ENCODE measurements around the gene GFPT1. TPM values are rescaled to one million over a fixed set of nuclear protein-coding genes. Genes with fewer than 3 reads are reported as not detected.
A peak's percentile ranks its signal among the peaks of the same experiment; 100 is the strongest.

GFPT1 gene
- total RNA-seq, 1 donor from 2014 or later = 126 TPM

DNA sequence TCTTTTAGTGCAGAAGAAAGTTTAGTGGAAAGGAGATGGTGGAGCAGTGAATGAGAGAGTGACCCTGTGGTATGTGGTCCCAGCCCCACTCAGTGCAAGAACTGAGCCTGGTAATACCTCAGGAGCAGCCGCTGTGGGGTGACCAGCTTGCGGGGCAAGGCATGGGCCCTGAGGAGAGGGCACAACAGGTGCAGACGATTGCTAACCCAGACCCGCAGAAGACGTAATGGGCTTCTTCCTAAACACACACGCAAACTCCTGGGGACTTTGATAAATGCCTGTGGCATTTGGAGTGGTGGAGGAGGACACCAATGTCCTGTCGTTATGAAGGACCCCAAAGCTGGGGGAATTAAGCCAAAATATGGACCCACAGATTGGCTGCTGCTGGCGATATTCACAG is 78.7 kb downstream of the GFPT1 start:
- Histone ChIP-seq H3K9ac (ENCODE audit: low read length) (no peak overlapping the region), H3K36me3 (ENCODE audit: insufficient read depth, low read length) (no peaks in the 10 kb centered on the region), H4K20me1 (ENCODE audit: insufficient read depth, low read length) (no peaks in the 10 kb centered on the region), H3K4me1 (ENCODE audit: insufficient read depth, low read length) (peaks cover 23% of the 10 kb centered on the region), H3K9me3 (ENCODE audit: insufficient read depth, low read depth, low read length) (no peaks in the 10 kb centered on the region), H3K27me3 (ENCODE audit: insufficient read depth, low read length) (no peaks in the 10 kb centered on the region), H2AFZ (ENCODE audit: low read depth, low read length) (no peak overlapping the region), H3K4me3 (ENCODE audit: insufficient read depth, low read depth, low read length) (no peak overlapping the region), H3K79me2 (ENCODE audit: insufficient read depth, low read length) (no peaks in the 10 kb centered on the region), H3K27ac (ENCODE audit: low read depth, low read length) (no peak overlapping the region), H3K4me2 (ENCODE audit: low read length) (no peak overlapping the region)
- Mint-ChIP-seq H3K27ac (ENCODE audit: unreplicated experiment) (no peak overlapping the region), H3K27me3 (ENCODE audit: low read depth, unreplicated experiment) (peaks cover 2% of the 10 kb centered on the region), H3K9me3 (ENCODE audit: unreplicated experiment) (peaks cover 10% of the 10 kb centered on the region), H3K4me3 (ENCODE audit: unreplicated experiment) (no peak overlapping the region), H3K4me1 (ENCODE audit: low read depth, unreplicated experiment) (peaks cover 3% of the 10 kb centered on the region), H3K36me3 (ENCODE audit: low read depth, unreplicated experiment) (peaks cover 8% of the 10 kb centered on the region)
- DNase-seq (ENCODE audit: low read depth) = no peak
- TF ChIP-seq, protein P1, sequence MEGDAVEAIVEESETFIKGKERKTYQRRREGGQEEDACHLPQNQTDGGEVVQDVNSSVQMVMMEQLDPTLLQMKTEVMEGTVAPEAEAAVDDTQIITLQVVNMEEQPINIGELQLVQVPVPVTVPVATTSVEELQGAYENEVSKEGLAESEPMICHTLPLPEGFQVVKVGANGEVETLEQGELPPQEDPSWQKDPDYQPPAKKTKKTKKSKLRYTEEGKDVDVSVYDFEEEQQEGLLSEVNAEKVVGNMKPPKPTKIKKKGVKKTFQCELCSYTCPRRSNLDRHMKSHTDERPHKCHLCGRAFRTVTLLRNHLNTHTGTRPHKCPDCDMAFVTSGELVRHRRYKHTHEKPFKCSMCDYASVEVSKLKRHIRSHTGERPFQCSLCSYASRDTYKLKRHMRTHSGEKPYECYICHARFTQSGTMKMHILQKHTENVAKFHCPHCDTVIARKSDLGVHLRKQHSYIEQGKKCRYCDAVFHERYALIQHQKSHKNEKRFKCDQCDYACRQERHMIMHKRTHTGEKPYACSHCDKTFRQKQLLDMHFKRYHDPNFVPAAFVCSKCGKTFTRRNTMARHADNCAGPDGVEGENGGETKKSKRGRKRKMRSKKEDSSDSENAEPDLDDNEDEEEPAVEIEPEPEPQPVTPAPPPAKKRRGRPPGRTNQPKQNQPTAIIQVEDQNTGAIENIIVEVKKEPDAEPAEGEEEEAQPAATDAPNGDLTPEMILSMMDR (IDR thresholded peaks at IDR 0.05; ENCODE audit: insufficient read depth, low read depth, low read length) = no peak
- TF ChIP-seq EZH2 (IDR thresholded peaks at IDR 0.05; ENCODE audit: insufficient read depth, low read length) = no peak
- FAIRE-seq = no peak

DNA sequence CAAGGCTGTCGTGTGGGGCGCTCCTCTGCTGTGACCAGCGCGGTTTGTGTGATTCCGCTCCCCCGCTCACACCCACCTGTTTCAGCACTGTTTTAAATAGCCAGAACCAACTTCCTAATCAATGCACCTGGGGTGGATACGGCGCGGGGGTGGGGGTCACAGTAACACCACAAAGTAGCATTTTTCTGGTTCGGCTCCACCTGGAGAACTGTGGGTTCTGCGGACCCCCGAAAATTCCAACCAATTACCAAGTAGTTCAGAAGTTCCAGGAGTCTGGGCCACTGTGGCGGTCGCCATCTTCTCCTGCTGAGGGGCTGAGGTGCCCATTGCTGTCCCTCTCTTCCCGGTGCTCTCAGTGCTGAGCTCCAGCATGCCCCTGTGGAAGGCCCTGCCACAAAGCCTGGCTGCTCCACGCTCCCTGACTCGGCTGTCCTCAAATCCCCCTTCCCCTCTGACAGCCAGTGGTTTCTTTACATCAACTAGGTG is 79.4 kb downstream of the GFPT1 start:
- no peak overlapping the region for H3K4me3 ChIP-seq (ENCODE audit: insufficient read depth, low read depth, low read length)
- no peak overlapping the region for H2AFZ ChIP-seq (ENCODE audit: low read depth, low read length)
- H3K9me3 ChIP-seq (ENCODE audit: insufficient read depth, low read depth, low read length) = no peaks in the 10 kb centered on the region
- Mint-ChIP-seq H3K27me3 (ENCODE audit: low read depth, unreplicated experiment) (peaks cover 2% of the 10 kb centered on the region), H3K27ac (ENCODE audit: unreplicated experiment) (peak overlapping the region; percentile 53), H3K4me3 (ENCODE audit: unreplicated experiment) (peak overlapping the region; percentile 75), H3K4me1 (ENCODE audit: low read depth, unreplicated experiment) (peaks cover 3% of the 10 kb centered on the region), H3K9me3 (ENCODE audit: unreplicated experiment) (peaks cover 5% of the 10 kb centered on the region), H3K36me3 (ENCODE audit: low read depth, unreplicated experiment) (peaks cover 3% of the 10 kb centered on the region)
- H3K36me3 ChIP-seq (ENCODE audit: insufficient read depth, low read length) = no peaks in the 10 kb centered on the region
- H4K20me1 ChIP-seq (ENCODE audit: insufficient read depth, low read length) = no peaks in the 10 kb centered on the region
- H3K79me2 ChIP-seq (ENCODE audit: insufficient read depth, low read length) = no peaks in the 10 kb centered on the region
- peak overlapping the region; percentile 97 for H3K4me2 ChIP-seq (ENCODE audit: low read length)
- H3K9ac ChIP-seq (ENCODE audit: low read length) = peak overlapping the region; percentile 84
- H3K27ac ChIP-seq (ENCODE audit: low read depth, low read length) = no peak overlapping the region
- peaks cover 23% of the 10 kb centered on the region for H3K4me1 ChIP-seq (ENCODE audit: insufficient read depth, low read length)
- FAIRE-seq (no peak), DNase-seq (ENCODE audit: low read depth) (no peak)
- TF ChIP-seq, protein P1 (IDR thresholded peaks at IDR 0.05; ENCODE audit: insufficient read depth, low read depth, low read length) = peak; percentile 61
- no peak for TF ChIP-seq EZH2 (IDR thresholded peaks at IDR 0.05; ENCODE audit: insufficient read depth, low read length)
- H3K27me3 ChIP-seq (ENCODE audit: insufficient read depth, low read length) = no peaks in the 10 kb centered on the region

DNA sequence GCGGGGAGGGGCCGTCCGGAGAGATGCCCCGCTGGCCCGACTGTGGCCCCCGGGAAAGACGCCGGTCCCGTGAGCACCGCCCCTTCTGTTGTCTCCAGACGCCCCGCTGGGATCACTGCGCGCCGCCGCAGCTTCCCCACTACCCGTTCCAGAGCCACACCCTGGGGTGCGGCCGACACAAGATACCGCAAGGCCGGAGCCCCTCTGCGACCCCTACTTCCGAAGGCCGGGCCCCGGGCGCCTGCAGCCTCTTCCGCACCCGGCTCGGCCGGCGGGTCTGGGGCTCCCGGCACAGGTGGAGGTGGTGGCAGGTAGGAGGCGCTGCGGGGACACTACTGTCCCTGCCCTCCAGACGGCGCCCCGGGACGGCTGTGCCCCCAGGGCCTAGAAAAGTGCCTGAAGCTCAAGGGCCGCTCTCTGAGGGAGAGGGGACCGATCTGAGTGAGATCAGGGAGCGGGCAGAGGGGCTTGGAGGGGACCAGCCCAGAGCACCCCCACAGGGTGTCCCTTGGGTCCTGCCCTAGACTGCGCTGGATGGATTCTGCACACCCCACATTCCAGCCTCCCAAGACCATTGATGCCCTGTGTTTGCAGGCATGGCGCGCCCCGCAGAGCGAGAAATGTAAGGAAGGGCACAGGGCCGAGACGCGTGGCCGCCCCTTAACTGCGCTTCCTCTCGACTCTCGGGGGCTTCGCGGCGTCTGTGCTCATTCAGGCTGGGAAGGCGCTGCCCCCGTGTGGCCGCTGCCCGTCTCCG is 80.0 kb downstream of the GFPT1 start:
- TF ChIP-seq, protein P1 (IDR thresholded peaks at IDR 0.05; ENCODE audit: insufficient read depth, low read depth, low read length) = no peak
- TF ChIP-seq EZH2 (IDR thresholded peaks at IDR 0.05; ENCODE audit: insufficient read depth, low read length) = no peak
- Histone ChIP-seq H3K4me2 (ENCODE audit: low read length) (peak overlapping the region; percentile 97), H3K4me3 (ENCODE audit: insufficient read depth, low read depth, low read length) (peak overlapping the region; percentile 66), H3K4me1 (ENCODE audit: insufficient read depth, low read length) (peaks cover 23% of the 10 kb centered on the region), H3K27ac (ENCODE audit: low read depth, low read length) (peak overlapping the region; percentile 34), H3K9ac (ENCODE audit: low read length) (peak overlapping the region; percentile 84), H3K79me2 (ENCODE audit: insufficient read depth, low read length) (no peaks in the 10 kb centered on the region), H3K27me3 (ENCODE audit: insufficient read depth, low read length) (no peaks in the 10 kb centered on the region), H3K36me3 (ENCODE audit: insufficient read depth, low read length) (no peaks in the 10 kb centered on the region), H4K20me1 (ENCODE audit: insufficient read depth, low read length) (no peaks in the 10 kb centered on the region), H3K9me3 (ENCODE audit: insufficient read depth, low read depth, low read length) (no peaks in the 10 kb centered on the region), H2AFZ (ENCODE audit: low read depth, low read length) (peak overlapping the region; percentile 54)
- no peak for FAIRE-seq
- Mint-ChIP-seq H3K4me1 (ENCODE audit: low read depth, unreplicated experiment) (peaks cover 3% of the 10 kb centered on the region), H3K27ac (ENCODE audit: unreplicated experiment) (peak overlapping the region; percentile 53), H3K4me3 (ENCODE audit: unreplicated experiment) (peak overlapping the region; percentile 75), H3K27me3 (ENCODE audit: low read depth, unreplicated experiment) (peaks cover 2% of the 10 kb centered on the region), H3K36me3 (ENCODE audit: low read depth, unreplicated experiment) (no peaks in the 10 kb centered on the region), H3K9me3 (ENCODE audit: unreplicated experiment) (peaks cover 5% of the 10 kb centered on the region)
- peak; percentile 52 for DNase-seq (ENCODE audit: low read depth)

Data from astrocyte (in vitro differentiated cells and primary cell).